H1 (cell line): ENCODE results near the gene TOMM5. TPM values are rescaled to one million over a fixed set of nuclear protein-coding genes. Genes with fewer than 3 reads are reported as not detected.

Experiments
- CTCF ChIA-PET: fragments of 300-600 bp; sonication (Branson Sonifier 250); formaldehyde crosslinking; loops from one replicate; lab custom pipeline; 2021; ENCODE audit not compliant: partially characterized antibody; lab: Charles Lee
- POLR2A ChIA-PET: fragments of 300-600 bp; sonication (Branson Sonifier 250); formaldehyde crosslinking; loops from one replicate; lab custom pipeline; 2021; ENCODE audit warnings: inconsistent platforms; ENCODE audit not compliant: partially characterized antibody; lab: Charles Lee
- DNase-seq, 2 experiments: peaks; one replicate each; pipeline versions ENCODE4 v3.0.0 to v3.0.0-alpha.2; 2010 to 2022; ENCODE audit warnings: low spot score in 2 of 2, low read depth in 1 of 2, mixed read lengths in 1 of 2
- FAIRE-seq: peaks from 2 replicates; lab custom pipeline; 2011; peaks lifted over from hg19 to GRCh38; lab: Jason Lieb, UNC
- H2AFZ ChIP-seq: 2 replicates; pipeline ENCODE4 v1.8.1; 2012; ENCODE audit warnings: low read length, inconsistent platforms
- H2AK5ac ChIP-seq: 2 replicates; pipeline ENCODE4 v1.6.1; 2013; ENCODE audit warnings: low read depth, low read length
- H2BK120ac ChIP-seq: replicated peaks from 2 replicates; pipeline ENCODE3; 2013; ENCODE audit warnings: low read depth, low read length, inconsistent platforms
- H2BK12ac ChIP-seq: 2 replicates; pipeline ENCODE4 v1.6.1; 2013; ENCODE audit warnings: low read depth, low read length
- H2BK15ac ChIP-seq: 2 replicates; pipeline ENCODE4 v1.6.1; 2013; ENCODE audit warnings: low read length
- H2BK20ac ChIP-seq: 2 replicates; pipeline ENCODE4 v1.6.1; 2013; ENCODE audit warnings: low read length
- H2BK5ac ChIP-seq: 2 replicates; pipeline ENCODE4 v1.6.1; 2013; ENCODE audit warnings: low read depth, low read length
- H3K14ac ChIP-seq: 2 replicates; pipeline ENCODE4 v1.6.1; 2013; ENCODE audit warnings: inconsistent platforms; ENCODE audit not compliant: insufficient read length
- H3K18ac ChIP-seq: 2 replicates; pipeline ENCODE4 v1.6.1; 2013; ENCODE audit warnings: low read length; ENCODE audit errors: extremely low read depth
- H3K23ac ChIP-seq: 2 replicates; pipeline ENCODE4 v1.6.1; 2013; ENCODE audit warnings: inconsistent platforms; ENCODE audit not compliant: insufficient read length
- H3K23me2 ChIP-seq: 2 replicates; pipeline ENCODE4 v1.6.1; 2013; ENCODE audit warnings: low read depth, low read length
- H3K27ac ChIP-seq: 2 replicates; pipeline ENCODE4 v1.6.1; 2011; ENCODE audit warnings: low read depth, low read length, inconsistent platforms
- H3K27me3 ChIP-seq, 4 experiments: replicated peaks in 1 of 4; 1 replicate in 1 of 4; 2 replicates in 3 of 4; pipeline versions ENCODE4 v1.6.1 to v1.8.1; 2011 to 2013; ENCODE audit warnings: low read length in 3 of 4, mild to moderate bottlenecking in 3 of 4, inconsistent platforms in 2 of 4, mixed read lengths in 2 of 4, moderate library complexity in 1 of 4; ENCODE audit not compliant: control insufficient read depth in 3 of 4, insufficient read depth in 3 of 4; ENCODE audit errors: extremely low read depth in 1 of 4
- H3K36me3 ChIP-seq, 4 experiments: 2 replicates each; pipeline versions ENCODE4 v1.6.1 to v1.8.1; 2011 to 2013; ENCODE audit warnings: mild to moderate bottlenecking in 4 of 4, low read length in 3 of 4, moderate library complexity in 2 of 4, control low read depth in 1 of 4, inconsistent platforms in 1 of 4; ENCODE audit not compliant: insufficient read depth in 4 of 4, control insufficient read depth in 2 of 4
- H3K4ac ChIP-seq: replicated peaks from 2 replicates; pipeline ENCODE3; 2013; ENCODE audit warnings: low read length, low read depth, mixed read lengths, inconsistent platforms; ENCODE audit not compliant: insufficient read length
- H3K4me1 ChIP-seq, 4 experiments: replicated peaks in 1 of 4; 1 replicate in 1 of 4; 2 replicates in 3 of 4; pipeline versions ENCODE4 v1.6.1 to v1.8.1; 2011 to 2013; ENCODE audit warnings: low read length in 3 of 4, inconsistent platforms in 2 of 4, mixed read lengths in 1 of 4; ENCODE audit not compliant: insufficient read depth in 4 of 4, control insufficient read depth in 3 of 4
- H3K4me2 ChIP-seq, 2 experiments: 2 replicates each; pipeline versions ENCODE4 v1.6.1 to v1.8.1; 2011 to 2013; ENCODE audit warnings: low read depth in 2 of 2, low read length in 2 of 2, control low read depth in 1 of 2, inconsistent platforms in 1 of 2, mild to moderate bottlenecking in 1 of 2; ENCODE audit not compliant: insufficient read depth in 1 of 2
- H3K4me3 ChIP-seq, 4 experiments: fragments of 200-600, 300-600 bp in 1 of 4; sonication (generic), shearing (Covaris generic), sonication (Bioruptor Twin) in 1 of 4; 2 replicates each; pipeline versions ENCODE4 v1.5.1 to v1.8.1; 2011 to 2016; ENCODE audit warnings: low read length in 4 of 4, low read depth in 3 of 4, control low read depth in 2 of 4, inconsistent platforms in 2 of 4, mild to moderate bottlenecking in 2 of 4, mixed read lengths in 1 of 4, moderate library complexity in 1 of 4; ENCODE audit not compliant: insufficient read depth in 2 of 4; ENCODE audit errors: extremely low read depth in 1 of 4
- H3K56ac ChIP-seq: replicated peaks from 2 replicates; pipeline ENCODE3; 2013; ENCODE audit warnings: low read depth, mild to moderate bottlenecking, mixed read lengths, low read length, inconsistent platforms; ENCODE audit not compliant: insufficient read length
- H3K79me1 ChIP-seq: 2 replicates; pipeline ENCODE4 v1.6.1; 2013; ENCODE audit warnings: low read depth, low read length, control low read depth
- H3K79me2 ChIP-seq, 2 experiments: 2 replicates each; pipeline versions ENCODE4 v1.6.1 to v1.8.1; 2012 to 2013; ENCODE audit warnings: low read length in 2 of 2, mild to moderate bottlenecking in 2 of 2, inconsistent platforms in 1 of 2; ENCODE audit not compliant: insufficient read depth in 2 of 2, control insufficient read depth in 1 of 2
- H3K9ac ChIP-seq, 4 experiments: replicated peaks in 1 of 4; 1 replicate in 1 of 4; 2 replicates in 3 of 4; pipeline versions ENCODE4 v1.6.1 to v1.8.1; 2011 to 2013; ENCODE audit warnings: low read depth in 3 of 4, low read length in 3 of 4, control low read depth in 2 of 4, mild to moderate bottlenecking in 2 of 4, moderate library complexity in 2 of 4, inconsistent platforms in 1 of 4; ENCODE audit errors: extremely low read depth in 1 of 4
- H3K9me3 ChIP-seq, 2 experiments: 2 replicates each; pipeline versions ENCODE4 v1.6.1 to v1.8.1; 2012 to 2013; ENCODE audit warnings: mild to moderate bottlenecking in 2 of 2, moderate library complexity in 2 of 2, control low read depth in 1 of 2, inconsistent platforms in 1 of 2, low read depth in 1 of 2, low read length in 1 of 2, mixed read lengths in 1 of 2; ENCODE audit not compliant: insufficient read depth in 2 of 2
- H4K20me1 ChIP-seq, 2 experiments: replicated peaks in 1 of 2; 2 replicates each; pipeline versions ENCODE3 to v1.8.1; 2011 to 2013; ENCODE audit warnings: inconsistent platforms in 2 of 2, low read length in 2 of 2, mild to moderate bottlenecking in 1 of 2; ENCODE audit not compliant: insufficient read depth in 2 of 2, control insufficient read depth in 1 of 2
- H4K5ac ChIP-seq: 2 replicates; pipeline ENCODE4 v1.6.1; 2013; ENCODE audit warnings: low read length, low read depth, mixed read lengths, inconsistent platforms; ENCODE audit not compliant: insufficient read length
- H4K8ac ChIP-seq: 2 replicates; pipeline ENCODE4 v1.8.0; 2013; ENCODE audit warnings: mild to moderate bottlenecking, moderate library complexity, low read length, inconsistent platforms; ENCODE audit not compliant: insufficient read depth; ENCODE audit errors: extremely low read depth
- H4K91ac ChIP-seq: replicated peaks from 2 replicates; pipeline ENCODE3; 2013; ENCODE audit warnings: low read length, mixed read lengths, inconsistent platforms; ENCODE audit not compliant: insufficient read length
- ASH2L ChIP-seq: fragments of 200-600, 300-600 bp; sonication (generic); IDR thresholded peaks from one replicate; pipeline ENCODE4 v1.7.1; 2017; ENCODE audit warnings: low read length
- BRCA1 ChIP-seq: IDR thresholded peaks from 2 replicates; pipeline ENCODE4 v1.6.1; 2012; ENCODE audit warnings: low read depth, low read length, improper control_type of control experiment
- CHD1 ChIP-seq: IDR thresholded peaks from 2 replicates; pipeline ENCODE4 v1.6.1; 2012; ENCODE audit warnings: low read depth, low read length, improper control_type of control experiment
- CREB1 ChIP-seq: IDR thresholded peaks from 2 replicates; pipeline ENCODE4 v1.6.1; 2012; ENCODE audit warnings: inconsistent platforms
- CTCF ChIP-seq, 3 experiments: IDR thresholded peaks; 1 replicate in 2 of 3; 2 replicates in 1 of 3; pipeline versions ENCODE4 v1.5.1 to v1.6.1; 2011; ENCODE audit warnings: low read length in 3 of 3, mild to moderate bottlenecking in 3 of 3, inconsistent platforms in 2 of 3, low read depth in 1 of 3, moderate library complexity in 1 of 3; ENCODE audit not compliant: insufficient read depth in 1 of 3; ENCODE audit errors: control extremely low read depth in 1 of 3
- GABPA ChIP-seq: IDR thresholded peaks from 2 replicates; pipeline ENCODE4 v1.6.1; 2011; ENCODE audit warnings: mild to moderate bottlenecking, low read length, moderate library complexity, borderline replicate concordance; ENCODE audit not compliant: insufficient read depth
- MAFK ChIP-seq: IDR thresholded peaks from 2 replicates; pipeline ENCODE4 v1.6.1; 2012; ENCODE audit warnings: low read depth, mild to moderate bottlenecking, improper control_type of control experiment, low read length
- NANOG ChIP-seq: IDR thresholded peaks from 2 replicates; pipeline ENCODE4 v1.6.1; 2011; ENCODE audit warnings: low read length, low read depth, mild to moderate bottlenecking, inconsistent platforms; ENCODE audit not compliant: insufficient read depth, poor library complexity, severe bottlenecking
- POU5F1 ChIP-seq: IDR thresholded peaks from 2 replicates; pipeline ENCODE4 v1.6.1; 2011; ENCODE audit warnings: low read depth, mild to moderate bottlenecking, low read length, moderate library complexity
- RAD21 ChIP-seq, 2 experiments: IDR thresholded peaks in 1 of 2; conservative IDR thresholded peaks in 1 of 2; 2 replicates each; pipeline ENCODE4 v1.6.1; 2011; ENCODE audit warnings: low read depth in 2 of 2, low read length in 2 of 2, improper control_type of control experiment in 1 of 2, inconsistent platforms in 1 of 2, mild to moderate bottlenecking in 1 of 2, moderate library complexity in 1 of 2
- SP2 ChIP-seq: IDR thresholded peaks from 2 replicates; pipeline ENCODE4 v1.6.1; 2012; ENCODE audit warnings: mild to moderate bottlenecking, low read length, inconsistent platforms
- TAF7 ChIP-seq: optimal IDR thresholded peaks from 2 replicates; pipeline ENCODE3; 2011; ENCODE audit warnings: low read depth, mild to moderate bottlenecking, inconsistent platforms, low read length, moderate library complexity, borderline replicate concordance
- WGBS, 2 experiments: shearing (Covaris generic) in 1 of 2; methylation state at CpG; one replicate each; pipeline versions ENCODE4 v1.1.6 to v1.1.7; 2013 to 2015; ENCODE audit warnings: low lambda C conversion rate in 2 of 2, mixed read lengths in 2 of 2, inconsistent platforms in 1 of 2, low coverage in 1 of 2, missing lambda C conversion rate in 1 of 2; ENCODE audit not compliant: insufficient replicate concordance in 2 of 2, insufficient coverage in 1 of 2, insufficient read length in 1 of 2; ENCODE audit errors: extremely low coverage in 1 of 2, missing lambda C conversion rate in 1 of 2; 5-methylcytosine and 5-hydroxymethylcytosine counted together
- polyA plus RNA-seq, 7 experiments: library from polyadenylated mRNA; depleted of rRNA in 3 of 7; stranded (reverse) in 5 of 7; unstranded in 2 of 7; fragments of >200 nt in 5 of 7; fragments of 200-250 nt in 2 of 7; gene quantifications; 1 replicate in 5 of 7; 2 replicates in 1 of 7; 4 replicates in 1 of 7; pipeline versions ENCODE4 v1.2.1 to v1.2.3, GENCODE V29; 2011 to 2013; ENCODE audit warnings: missing spikeins in 2 of 7, mixed read lengths in 2 of 7
- total RNA-seq: library from RNA; stranded (reverse); fragmentation: NEBNext Ultra II Directional; extraction: Animal tissue kit (Norgen Biotek cat#: 25700); gene quantifications from 2 replicates; pipeline ENCODE4 v1.2.1, GENCODE V29; 2021

The TOMM5 gene
- total and polyA plus RNA-seq, 2 of the 8 experiments (the other 6 are each of a cell fraction or from before 2014, with no cell fraction given) = 171 to 174 TPM

- Histone ChIP-seq H2BK12ac (no peak overlapping the region), H3K18ac (no peak overlapping the region), H3K27me3 (no peaks in the 10 kb centered on the region; a peak in 1 of 7 replicates), H3K27ac (no peak overlapping the region), H3K23ac (no peak overlapping the region), H2BK20ac (no peak overlapping the region), H3K23me2 (no peaks in the 10 kb centered on the region), H3K4me3 (no peak overlapping the region), H3K9ac (no peak overlapping the region), H4K5ac (no peak overlapping the region), H3K9me3 (no peaks in the 10 kb centered on the region), H4K20me1 (no peaks in the 10 kb centered on the region), H3K56ac (no peak overlapping the region), H2BK120ac (no peak overlapping the region), H3K14ac (no peak overlapping the region), H2BK5ac (no peak overlapping the region), H2BK15ac (no peak overlapping the region), H4K91ac (no peak overlapping the region), H3K4ac (no peak overlapping the region), H3K79me1 (no peaks in the 10 kb centered on the region), H3K36me3 (no peaks in the 10 kb centered on the region), H3K4me1 (no peaks in the 10 kb centered on the region), H2AFZ (no peak overlapping the region), H3K79me2 (no peaks in the 10 kb centered on the region), H2AK5ac (no peak overlapping the region), H4K8ac (no peak overlapping the region), H3K4me2 (no peak overlapping the region)
- ChIA-PET CTCF (interaction anchor here (1.3 kb wide), 1 partner anchor 16 kb away, joined by 3 read pairs; no protein-coding TSS in a partner anchor), POLR2A (interaction anchor here (1.7 kb wide), 1 partner anchor 132 kb away, joined by 3 read pairs; no protein-coding TSS in a partner anchor)
- FAIRE-seq = no peak
- no peak for DNase-seq
- WGBS, 2 experiments = 94% methylated on average over 3 of the region's 3 CpGs; no CpG with 5 or more reads in 1 of the 2 experiments
- TF ChIP-seq CREB1 (no peak), POU5F1 (no peak), TAF7 (no peak), SP2 (no peak), BRCA1 (no peak), CTCF (IDR thresholded peaks at IDR 0.05; ENCODE audit: control extremely low read depth in 1 of 3, insufficient read depth in 1 of 3, low read depth in 1 of 3, low read length in 3 of 3) (no peak), MAFK (no peak), GABPA (no peak), NANOG (no peak), CHD1 (no peak), RAD21 (IDR thresholded peaks at IDR 0.05 in 1 of 2, conservative IDR thresholded peaks at IDR 0.05 in 1 of 2; ENCODE audit: low read depth in 2 of 2, low read length in 2 of 2) (no peak), ASH2L (no peak)
Observed at GRCh38 chr9:37640246-37640645, 47.8 kb upstream of the TOMM5 start.
